Neuron (in vitro differentiated cells): ENCODE measurements around the gene RNF217.

Experiments
- H2AFZ ChIP-seq: one replicate; pipeline ENCODE4 v1.6.1; 2013; ENCODE audit warnings: low read depth, mild to moderate bottlenecking, inconsistent platforms, low read length, moderate library complexity
- H3K27me3 ChIP-seq: one replicate; pipeline ENCODE4 v1.6.1; 2013; ENCODE audit warnings: low read length; ENCODE audit not compliant: insufficient read depth
- H3K36me3 ChIP-seq: one replicate; pipeline ENCODE4 v1.6.1; 2013; ENCODE audit warnings: low read length; ENCODE audit not compliant: insufficient read depth
- H3K4me1 ChIP-seq: one replicate; pipeline ENCODE4 v1.6.1; 2013; ENCODE audit warnings: low read length; ENCODE audit not compliant: insufficient read depth
- H3K4me3 ChIP-seq: 2 replicates; pipeline ENCODE4 v1.5.1; 2013; ENCODE audit warnings: mild to moderate bottlenecking, low read length, moderate library complexity
- H3K9me3 ChIP-seq: one replicate; pipeline ENCODE4 v1.6.1; 2013; ENCODE audit warnings: low read length

RNF217 gene

GRCh38 chr6:124986164-124986563 lies 23.9 kb downstream of the RNF217 start:
- Histone ChIP-seq H3K36me3 (no peaks in the 10 kb centered on the region), H2AFZ (no peak overlapping the region), H3K4me3 (no peak overlapping the region), H3K27me3 (no peaks in the 10 kb centered on the region), H3K4me1 (no peaks in the 10 kb centered on the region), H3K9me3 (no peaks in the 10 kb centered on the region)

GRCh38 chr6:124987291-124987690 lies 25.1 kb downstream of the RNF217 start:
- H3K9me3 ChIP-seq, result no peaks in the 10 kb centered on the region
- no peaks in the 10 kb centered on the region for H3K4me1 ChIP-seq
- H3K36me3 ChIP-seq, result no peaks in the 10 kb centered on the region
- H2AFZ ChIP-seq, result no peak overlapping the region
- H3K4me3 ChIP-seq, result no peak overlapping the region
- no peaks in the 10 kb centered on the region for H3K27me3 ChIP-seq

DNA sequence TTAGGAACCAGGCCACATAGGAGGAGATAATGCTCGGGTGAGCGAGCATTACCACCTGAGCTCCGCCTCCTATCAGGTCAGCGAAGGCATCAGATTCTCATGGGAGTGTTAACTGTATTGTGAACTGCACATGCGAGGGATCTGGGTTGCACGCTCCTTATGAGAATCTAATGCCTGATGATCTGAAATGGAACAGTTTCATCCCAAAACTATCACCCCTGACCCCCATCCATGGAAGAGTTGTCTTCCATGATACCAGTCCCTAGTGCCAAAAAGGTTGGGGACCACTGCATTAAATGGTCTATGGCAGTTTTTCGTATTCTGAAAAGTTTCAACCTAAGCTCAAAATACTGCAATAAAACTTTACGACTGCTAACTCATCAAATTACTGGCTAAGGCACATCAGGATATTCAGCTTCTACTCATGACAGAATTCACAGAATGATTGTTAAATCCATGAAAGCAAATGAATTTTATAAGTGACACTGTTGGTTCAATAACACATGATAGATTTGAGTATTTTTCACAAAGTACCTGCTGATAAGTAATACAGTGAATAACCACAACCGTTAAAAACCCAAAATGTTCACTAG lies 25.9 kb downstream of the RNF217 start:
- H3K4me1 ChIP-seq, result no peaks in the 10 kb centered on the region
- H3K4me3 ChIP-seq, result no peak overlapping the region
- no peaks in the 10 kb centered on the region for H3K27me3 ChIP-seq
- no peak overlapping the region for H2AFZ ChIP-seq
- H3K36me3 ChIP-seq, result no peaks in the 10 kb centered on the region
- no peaks in the 10 kb centered on the region for H3K9me3 ChIP-seq

- Histone ChIP-seq H3K36me3 (no peaks in the 10 kb centered on the region), H3K4me3 (no peak overlapping the region), H2AFZ (no peak overlapping the region), H3K27me3 (no peaks in the 10 kb centered on the region), H3K4me1 (no peaks in the 10 kb centered on the region), H3K9me3 (no peaks in the 10 kb centered on the region)
Observed at GRCh38 chr6:124989136-124989983, 27.1 kb downstream of the RNF217 start.

GRCh38 chr6:124990988-124991387 lies 28.8 kb downstream of the RNF217 start:
- Histone ChIP-seq H3K4me1 (no peaks in the 10 kb centered on the region), H3K4me3 (no peak overlapping the region), H3K9me3 (no peaks in the 10 kb centered on the region), H3K27me3 (no peaks in the 10 kb centered on the region), H2AFZ (no peak overlapping the region), H3K36me3 (no peaks in the 10 kb centered on the region)

GRCh38 chr6:124991764-124992295 lies 29.6 kb downstream of the RNF217 start:
- H3K4me3 ChIP-seq, result no peak overlapping the region
- H2AFZ ChIP-seq, result no peak overlapping the region
- H3K4me1 ChIP-seq, result no peaks in the 10 kb centered on the region
- H3K36me3 ChIP-seq, result no peaks in the 10 kb centered on the region
- H3K27me3 ChIP-seq, result no peaks in the 10 kb centered on the region
- H3K9me3 ChIP-seq, result no peaks in the 10 kb centered on the region

GRCh38 chr6:124993327-124993726 lies 31.1 kb downstream of the RNF217 start:
- Histone ChIP-seq H2AFZ (no peak overlapping the region), H3K36me3 (no peaks in the 10 kb centered on the region), H3K27me3 (no peaks in the 10 kb centered on the region), H3K4me1 (no peaks in the 10 kb centered on the region), H3K4me3 (no peak overlapping the region), H3K9me3 (no peaks in the 10 kb centered on the region)

- Histone ChIP-seq H3K9me3 (no peaks in the 10 kb centered on the region), H3K27me3 (no peaks in the 10 kb centered on the region), H3K4me1 (no peaks in the 10 kb centered on the region), H2AFZ (no peak overlapping the region), H3K4me3 (no peak overlapping the region), H3K36me3 (no peaks in the 10 kb centered on the region)
Observed at GRCh38 chr6:124994648-124995047, 32.4 kb downstream of the RNF217 start.

DNA sequence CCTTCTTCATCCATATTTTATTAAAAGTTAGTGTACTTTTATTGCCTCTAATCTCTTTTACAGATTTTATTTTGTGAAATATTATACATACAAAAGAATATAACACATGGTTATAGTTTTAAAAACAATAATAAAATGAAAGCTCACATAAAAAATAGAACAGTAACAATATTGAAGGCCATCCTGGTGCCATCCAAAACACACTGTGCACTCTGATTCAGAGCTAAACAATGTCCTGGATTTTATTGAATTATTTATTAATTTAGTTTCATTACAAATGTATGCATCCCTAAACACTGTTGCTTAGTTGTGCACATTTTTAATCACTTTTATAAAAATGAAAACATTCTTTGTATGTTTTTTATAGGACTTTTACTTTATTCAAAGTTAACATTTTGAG lies 32.9 kb downstream of the RNF217 start:
- no peaks in the 10 kb centered on the region for H3K9me3 ChIP-seq
- H3K27me3 ChIP-seq, result no peaks in the 10 kb centered on the region
- H3K36me3 ChIP-seq, result no peaks in the 10 kb centered on the region
- H3K4me3 ChIP-seq, result no peak overlapping the region
- H2AFZ ChIP-seq, result no peak overlapping the region
- H3K4me1 ChIP-seq, result no peaks in the 10 kb centered on the region

- Histone ChIP-seq H2AFZ (no peak overlapping the region), H3K4me3 (no peak overlapping the region), H3K36me3 (no peaks in the 10 kb centered on the region), H3K9me3 (no peaks in the 10 kb centered on the region), H3K4me1 (no peaks in the 10 kb centered on the region), H3K27me3 (no peaks in the 10 kb centered on the region)
Observed at GRCh38 chr6:124995645-124996325, 33.5 kb downstream of the RNF217 start.

- H3K4me1 ChIP-seq, result peaks cover under 1% of the 10 kb centered on the region
- no peaks in the 10 kb centered on the region for H3K9me3 ChIP-seq
- H3K36me3 ChIP-seq, result no peaks in the 10 kb centered on the region
- H2AFZ ChIP-seq, result no peak overlapping the region
- no peaks in the 10 kb centered on the region for H3K27me3 ChIP-seq
- no peak overlapping the region for H3K4me3 ChIP-seq
Observed at GRCh38 chr6:124996411-124996810, 34.2 kb downstream of the RNF217 start.

DNA sequence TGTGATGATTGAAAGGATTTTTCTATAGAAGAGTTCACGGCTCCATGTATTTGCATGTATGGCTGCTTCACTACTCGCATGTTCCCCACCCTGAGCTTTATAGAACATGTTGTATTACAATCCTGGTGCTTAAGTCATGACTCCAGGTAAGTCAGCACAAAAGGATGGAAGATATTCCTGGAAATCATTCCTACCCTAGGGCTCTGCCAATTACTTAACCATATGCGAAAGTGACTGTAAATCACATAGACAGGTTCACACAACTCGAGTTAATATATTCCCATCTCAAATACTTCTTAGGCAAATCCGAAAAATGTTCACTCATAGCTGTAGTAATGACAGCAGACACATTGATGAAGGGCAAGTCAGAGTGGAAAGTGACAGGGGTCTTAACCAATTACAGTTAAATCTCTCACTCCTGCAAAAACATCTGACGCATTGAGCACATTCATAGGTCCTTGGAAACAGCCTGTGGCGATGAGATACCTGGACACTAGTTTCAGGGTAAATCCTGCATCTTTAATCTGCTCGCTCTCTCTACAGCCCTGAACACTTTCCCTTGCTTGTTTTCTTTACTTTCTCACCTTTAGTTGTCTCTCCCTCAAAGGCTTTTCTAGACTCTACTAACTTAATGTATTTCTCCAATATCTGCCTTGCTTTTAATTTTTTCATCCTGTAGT lies 35.1 kb downstream of the RNF217 start:
- H3K36me3 ChIP-seq, result no peaks in the 10 kb centered on the region
- no peaks in the 10 kb centered on the region for H3K9me3 ChIP-seq
- no peak overlapping the region for H2AFZ ChIP-seq
- H3K4me1 ChIP-seq, result peaks cover 9% of the 10 kb centered on the region
- no peak overlapping the region for H3K4me3 ChIP-seq
- H3K27me3 ChIP-seq, result no peaks in the 10 kb centered on the region
